Lower leg skin (tissue), 3 donors: ENCODE measurements around the gene POLR2I.

ENCODE experiments used
- CTCF ChIP-seq, 3 donors: fragments of 450-650 bp; IDR thresholded peaks; one replicate each; pipeline ENCODE4 v1.5.1; 2016; ENCODE audit warnings: antibody characterized with exemption in 3 of 3, mild to moderate bottlenecking in 3 of 3, moderate library complexity in 2 of 3
- POLR2A ChIP-seq, 2 donors: fragments of 450-650 bp; IDR thresholded peaks; one replicate each; pipeline ENCODE4 v1.6.1; 2016 to 2017; ENCODE audit warnings: antibody characterized with exemption in 2 of 2, mild to moderate bottlenecking in 1 of 2, moderate library complexity in 1 of 2

- TF ChIP-seq CTCF (IDR thresholded peaks at IDR 0.05) (no peak), POLR2A (IDR thresholded peaks at IDR 0.05) (no peak)
Observed at GRCh38 chr19:36108684-36109083, 6.0 kb downstream of the POLR2I start.
